ENCODE results near the gene LRIG3.
"Not testable (repeated sequence)": the region's sequence is repeated elsewhere in the genome, so short reads cannot be mapped to it uniquely, and the experiment has no call there.

The LRIG3 gene

DNA sequence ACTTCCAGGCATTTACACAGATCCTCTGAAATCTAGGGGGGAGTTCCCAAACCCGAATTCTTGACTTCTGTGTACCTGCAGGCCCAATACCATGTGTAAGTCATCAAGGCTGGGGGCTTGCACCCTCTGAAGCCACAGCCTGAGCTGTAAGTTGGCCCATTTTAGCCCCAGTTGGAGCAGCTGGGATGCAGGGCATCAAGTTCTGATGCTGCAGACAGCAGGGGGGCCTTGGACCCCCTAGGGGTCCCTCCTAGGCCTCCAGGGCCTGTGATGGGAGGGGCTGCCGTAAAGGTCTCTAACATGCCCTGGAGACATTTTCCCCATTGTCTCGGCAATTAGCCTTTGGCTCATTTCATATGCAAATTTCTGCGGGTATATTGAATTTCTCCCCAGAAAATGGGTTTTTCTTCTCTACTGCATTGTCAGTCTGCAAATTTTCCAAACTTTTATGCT lies 59.5 kb downstream of the LRIG3 start:
- no peaks in the 10 kb centered on the region for H3K27me3 ChIP-seq (ENCODE audit: control insufficient read depth, insufficient read depth, low read length)
- no peak overlapping the region for H3K4me3 ChIP-seq (ENCODE audit: low read length)
- no peaks in the 10 kb centered on the region for H3K36me3 ChIP-seq (ENCODE audit: control insufficient read depth, insufficient read depth, low read length)
- no peaks in the 10 kb centered on the region for H3K4me1 ChIP-seq (ENCODE audit: control insufficient read depth, insufficient read depth, low read length)
- no peak overlapping the region for H3K27ac ChIP-seq (ENCODE audit: low read depth, low read length)
- no peak overlapping the region for H3K9ac ChIP-seq (ENCODE audit: low read length)

- H3K4me1 ChIP-seq (ENCODE audit: control insufficient read depth, insufficient read depth, low read length), result no peaks in the 10 kb centered on the region
- no peak overlapping the region for H3K9ac ChIP-seq (ENCODE audit: low read length)
- H3K36me3 ChIP-seq (ENCODE audit: control insufficient read depth, insufficient read depth, low read length), result no peaks in the 10 kb centered on the region
- H3K27ac ChIP-seq (ENCODE audit: low read depth, low read length), result no peak overlapping the region
- H3K27me3 ChIP-seq (ENCODE audit: control insufficient read depth, insufficient read depth, low read length), result no peaks in the 10 kb centered on the region
- H3K4me3 ChIP-seq (ENCODE audit: low read length), result no peak overlapping the region
These were observed 60.1 kb downstream of the LRIG3 start for GRCh38 chr12:58860056-58860787.

GRCh38 chr12:58858030-58858429 lies 62.3 kb downstream of the LRIG3 start:
- Histone ChIP-seq H3K4me1 (ENCODE audit: control insufficient read depth, insufficient read depth, low read length) (no peaks in the 10 kb centered on the region), H3K27ac (ENCODE audit: low read depth, low read length) (no peak overlapping the region), H3K36me3 (ENCODE audit: control insufficient read depth, insufficient read depth, low read length) (no peaks in the 10 kb centered on the region), H3K9ac (ENCODE audit: low read length) (no peak overlapping the region), H3K27me3 (ENCODE audit: control insufficient read depth, insufficient read depth, low read length) (no peaks in the 10 kb centered on the region), H3K4me3 (ENCODE audit: low read length) (no peak overlapping the region)

DNA sequence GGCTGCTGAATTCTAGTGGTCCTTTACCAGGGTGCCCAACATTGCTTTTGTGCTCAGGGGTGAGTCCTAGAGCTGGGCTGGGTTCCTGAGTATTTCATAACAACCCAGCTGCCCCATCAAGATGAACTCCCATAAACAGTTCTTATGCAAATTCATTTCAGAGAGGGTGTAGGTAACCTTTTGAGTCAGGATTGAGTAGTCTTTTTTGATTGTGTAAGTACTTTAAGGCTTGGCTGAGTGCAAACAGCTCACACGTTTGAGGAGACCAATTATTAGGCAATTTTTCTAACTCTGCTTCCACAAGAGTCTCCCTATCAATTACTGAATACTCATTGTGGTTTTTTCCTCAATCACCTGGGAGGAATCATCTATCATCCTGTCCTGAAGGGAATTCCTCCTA lies 63.1 kb downstream of the LRIG3 start:
- H3K4me3 ChIP-seq (ENCODE audit: low read length); H3K4me1 ChIP-seq (ENCODE audit: control insufficient read depth, insufficient read depth, low read length); H3K27ac ChIP-seq (ENCODE audit: low read depth, low read length); H3K36me3 ChIP-seq (ENCODE audit: control insufficient read depth, insufficient read depth, low read length); H3K27me3 ChIP-seq (ENCODE audit: control insufficient read depth, insufficient read depth, low read length); H3K9ac ChIP-seq (ENCODE audit: low read length): not testable (repeated sequence)

GRCh38 chr12:58855630-58856029 lies 64.7 kb downstream of the LRIG3 start:
- H3K4me1 ChIP-seq (ENCODE audit: control insufficient read depth, insufficient read depth, low read length); H3K36me3 ChIP-seq (ENCODE audit: control insufficient read depth, insufficient read depth, low read length); H3K4me3 ChIP-seq (ENCODE audit: low read length); H3K27me3 ChIP-seq (ENCODE audit: control insufficient read depth, insufficient read depth, low read length); H3K27ac ChIP-seq (ENCODE audit: low read depth, low read length); H3K9ac ChIP-seq (ENCODE audit: low read length): not testable (repeated sequence)

GRCh38 chr12:58850826-58851225 lies 69.5 kb downstream of the LRIG3 start:
- H3K4me1 ChIP-seq (ENCODE audit: control insufficient read depth, insufficient read depth, low read length), result no peaks in the 10 kb centered on the region
- no peaks in the 10 kb centered on the region for H3K36me3 ChIP-seq (ENCODE audit: control insufficient read depth, insufficient read depth, low read length)
- no peak overlapping the region for H3K4me3 ChIP-seq (ENCODE audit: low read length)
- no peaks in the 10 kb centered on the region for H3K27me3 ChIP-seq (ENCODE audit: control insufficient read depth, insufficient read depth, low read length)
- H3K27ac ChIP-seq (ENCODE audit: low read depth, low read length), result no peak overlapping the region
- H3K9ac ChIP-seq (ENCODE audit: low read length), result no peak overlapping the region

- Histone ChIP-seq H3K4me3 (ENCODE audit: low read length) (no peak overlapping the region), H3K27ac (ENCODE audit: low read depth, low read length) (no peak overlapping the region), H3K9ac (ENCODE audit: low read length) (no peak overlapping the region), H3K27me3 (ENCODE audit: control insufficient read depth, insufficient read depth, low read length) (no peaks in the 10 kb centered on the region), H3K4me1 (ENCODE audit: control insufficient read depth, insufficient read depth, low read length) (no peaks in the 10 kb centered on the region), H3K36me3 (ENCODE audit: control insufficient read depth, insufficient read depth, low read length) (no peaks in the 10 kb centered on the region)
These were observed 72.3 kb downstream of the LRIG3 start for GRCh38 chr12:58847901-58848600.

- H3K4me3 ChIP-seq (ENCODE audit: low read length), result no peak overlapping the region
- no peaks in the 10 kb centered on the region for H3K36me3 ChIP-seq (ENCODE audit: control insufficient read depth, insufficient read depth, low read length)
- no peaks in the 10 kb centered on the region for H3K27me3 ChIP-seq (ENCODE audit: control insufficient read depth, insufficient read depth, low read length)
- no peaks in the 10 kb centered on the region for H3K4me1 ChIP-seq (ENCODE audit: control insufficient read depth, insufficient read depth, low read length)
- no peak overlapping the region for H3K27ac ChIP-seq (ENCODE audit: low read depth, low read length)
- H3K9ac ChIP-seq (ENCODE audit: low read length), result no peak overlapping the region
These were observed 76.1 kb downstream of the LRIG3 start for GRCh38 chr12:58844161-58844560.

DNA sequence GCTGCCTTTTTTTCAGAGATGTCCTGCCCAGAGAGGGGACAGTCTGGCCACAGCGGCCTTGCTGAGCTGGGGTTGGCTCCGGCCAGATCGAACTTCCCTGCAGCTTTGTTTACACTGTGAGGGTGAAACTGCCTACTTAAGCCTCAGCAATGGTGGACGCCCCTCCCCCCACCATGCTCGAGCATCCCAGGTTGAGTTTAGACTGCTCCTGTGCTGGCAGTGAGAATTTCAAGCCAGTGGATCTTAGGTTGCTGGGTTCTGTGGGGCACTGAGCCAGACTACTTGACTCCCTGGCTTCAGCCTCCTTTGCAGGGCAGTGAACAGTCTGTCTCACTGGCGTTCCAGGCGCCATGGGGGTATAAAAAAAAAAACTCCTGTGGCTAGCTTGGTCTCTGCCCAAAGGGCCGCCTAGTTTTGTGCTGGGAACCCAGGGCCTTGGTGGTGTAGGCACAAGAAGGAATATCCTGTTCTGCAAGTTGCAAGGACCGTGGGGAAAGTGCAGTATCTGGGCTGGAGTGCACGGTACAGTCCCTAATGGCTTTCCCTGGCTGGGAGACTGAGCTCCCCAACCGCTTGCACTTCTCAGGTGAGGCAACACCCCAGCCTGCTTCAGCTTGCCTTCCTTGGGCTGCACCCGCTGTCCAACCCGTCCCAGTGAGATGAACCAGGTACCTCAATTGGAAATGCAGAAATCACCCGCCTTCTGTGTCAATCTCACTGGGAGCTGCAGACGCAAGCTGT lies 79.1 kb downstream of the LRIG3 start:
- no peaks in the 10 kb centered on the region for H3K4me1 ChIP-seq (ENCODE audit: control insufficient read depth, insufficient read depth, low read length)
- no peaks in the 10 kb centered on the region for H3K36me3 ChIP-seq (ENCODE audit: control insufficient read depth, insufficient read depth, low read length)
- H3K9ac ChIP-seq (ENCODE audit: low read length), result no peak overlapping the region
- no peak overlapping the region for H3K4me3 ChIP-seq (ENCODE audit: low read length)
- H3K27me3 ChIP-seq (ENCODE audit: control insufficient read depth, insufficient read depth, low read length), result no peaks in the 10 kb centered on the region
- H3K27ac ChIP-seq (ENCODE audit: low read depth, low read length), result no peak overlapping the region

DNA sequence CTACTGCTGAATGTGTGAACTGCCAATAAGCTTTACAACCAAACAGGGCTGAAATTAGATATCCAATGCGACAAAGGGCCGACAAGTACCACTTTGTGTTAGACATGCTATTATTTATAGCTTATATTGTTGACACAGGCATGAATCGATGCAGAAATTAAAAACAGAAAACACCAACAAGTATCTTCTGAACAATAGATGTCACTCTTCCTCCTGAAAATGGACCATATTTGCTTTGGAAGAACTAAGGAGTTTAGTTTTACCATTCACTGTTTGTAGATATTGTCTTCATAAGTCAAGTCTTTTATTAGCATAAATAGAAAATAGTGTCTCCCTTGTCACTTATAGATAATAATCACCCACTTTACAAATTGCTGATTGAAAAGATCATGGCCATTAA lies 86.5 kb downstream of the LRIG3 start:
- H3K36me3 ChIP-seq (ENCODE audit: control insufficient read depth, insufficient read depth, low read length), result no peaks in the 10 kb centered on the region
- H3K9ac ChIP-seq (ENCODE audit: low read length), result no peak overlapping the region
- H3K4me1 ChIP-seq (ENCODE audit: control insufficient read depth, insufficient read depth, low read length), result no peaks in the 10 kb centered on the region
- H3K27me3 ChIP-seq (ENCODE audit: control insufficient read depth, insufficient read depth, low read length), result no peaks in the 10 kb centered on the region
- H3K4me3 ChIP-seq (ENCODE audit: low read length), result no peak overlapping the region
- H3K27ac ChIP-seq (ENCODE audit: low read depth, low read length), result no peak overlapping the region

- Histone ChIP-seq H3K9ac (ENCODE audit: low read length) (no peak overlapping the region), H3K36me3 (ENCODE audit: control insufficient read depth, insufficient read depth, low read length) (no peaks in the 10 kb centered on the region), H3K4me1 (ENCODE audit: control insufficient read depth, insufficient read depth, low read length) (no peaks in the 10 kb centered on the region), H3K27ac (ENCODE audit: low read depth, low read length) (no peak overlapping the region), H3K27me3 (ENCODE audit: control insufficient read depth, insufficient read depth, low read length) (no peaks in the 10 kb centered on the region), H3K4me3 (ENCODE audit: low read length) (no peak overlapping the region)
These were observed 87.4 kb downstream of the LRIG3 start for GRCh38 chr12:58832920-58833319.

All from rectal smooth muscle tissue (tissue), 1 donor.